Measurements from ENCODE around the gene CHIT1. TPM values are rescaled to one million over a fixed set of nuclear protein-coding genes. Genes with fewer than 3 reads are reported as not detected.

Gene CHIT1
- polyA plus RNA-seq, 1 experiment: not detected

- ChIA-PET POLR2A (no interaction called here), CTCF (interaction anchor here (0.7 to 12.2 kb wide), 24 partner anchors 11 to 144 kb away, joined by 3 to 183 read pairs (median 10); partner anchors contain the start of genes ADORA1 and CHI3L1)
These were observed 56.4 kb downstream of the CHIT1 start for GRCh38 chr1:203173011-203173555.

DNA sequence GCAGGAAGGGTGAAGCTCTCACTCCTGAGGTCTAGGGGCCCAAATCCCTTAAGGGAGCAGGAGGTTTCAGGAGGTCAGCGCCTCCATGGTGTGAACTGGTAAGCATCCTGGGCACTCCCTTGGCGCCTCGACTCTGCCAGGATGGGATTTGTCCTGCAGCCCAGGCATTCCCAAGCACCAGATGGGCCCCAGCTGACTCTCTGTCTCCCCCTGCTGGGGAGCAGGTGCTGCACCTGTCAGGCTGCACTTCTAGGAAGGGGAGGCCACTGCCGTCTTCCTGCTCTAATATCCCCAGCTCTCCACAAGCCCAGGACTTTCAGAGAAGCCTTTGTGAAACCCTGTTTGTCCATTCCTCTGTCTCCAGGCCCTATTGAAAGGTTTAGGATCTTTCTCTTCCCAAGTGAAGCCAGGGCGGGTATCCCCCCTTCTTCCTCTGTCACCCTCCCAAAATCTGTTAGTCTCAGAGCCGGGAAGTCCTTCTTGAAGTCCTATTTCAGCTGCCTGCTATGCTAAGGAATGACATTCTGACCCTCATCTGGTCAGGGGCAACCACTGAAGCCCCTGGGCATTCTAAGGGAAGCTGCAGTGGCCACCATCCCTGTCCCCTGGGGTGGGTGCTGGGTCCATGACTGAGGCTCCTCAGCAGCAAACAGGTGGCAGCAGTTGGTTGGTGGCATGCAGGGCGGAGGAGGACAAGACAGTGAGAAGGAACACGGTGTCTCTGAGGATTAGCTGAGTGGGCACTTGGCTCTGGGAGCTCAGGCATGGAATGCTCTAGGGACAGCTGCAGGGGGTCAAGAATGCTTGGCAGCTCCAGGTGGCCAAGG lies 57.1 kb downstream of the CHIT1 start:
- Histone ChIP-seq H3K27me3 (ENCODE audit: control insufficient read depth, insufficient read depth, low read length) (no peaks in the 10 kb centered on the region), H3K4me3 (ENCODE audit: low read depth, low read length) (no peak overlapping the region), H3K36me3 (ENCODE audit: control insufficient read depth, insufficient read depth, low read length) (no peaks in the 10 kb centered on the region)
- DNase-seq (ENCODE audit: low read depth): no peak
- TF ChIP-seq, protein P1, sequence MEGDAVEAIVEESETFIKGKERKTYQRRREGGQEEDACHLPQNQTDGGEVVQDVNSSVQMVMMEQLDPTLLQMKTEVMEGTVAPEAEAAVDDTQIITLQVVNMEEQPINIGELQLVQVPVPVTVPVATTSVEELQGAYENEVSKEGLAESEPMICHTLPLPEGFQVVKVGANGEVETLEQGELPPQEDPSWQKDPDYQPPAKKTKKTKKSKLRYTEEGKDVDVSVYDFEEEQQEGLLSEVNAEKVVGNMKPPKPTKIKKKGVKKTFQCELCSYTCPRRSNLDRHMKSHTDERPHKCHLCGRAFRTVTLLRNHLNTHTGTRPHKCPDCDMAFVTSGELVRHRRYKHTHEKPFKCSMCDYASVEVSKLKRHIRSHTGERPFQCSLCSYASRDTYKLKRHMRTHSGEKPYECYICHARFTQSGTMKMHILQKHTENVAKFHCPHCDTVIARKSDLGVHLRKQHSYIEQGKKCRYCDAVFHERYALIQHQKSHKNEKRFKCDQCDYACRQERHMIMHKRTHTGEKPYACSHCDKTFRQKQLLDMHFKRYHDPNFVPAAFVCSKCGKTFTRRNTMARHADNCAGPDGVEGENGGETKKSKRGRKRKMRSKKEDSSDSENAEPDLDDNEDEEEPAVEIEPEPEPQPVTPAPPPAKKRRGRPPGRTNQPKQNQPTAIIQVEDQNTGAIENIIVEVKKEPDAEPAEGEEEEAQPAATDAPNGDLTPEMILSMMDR (IDR thresholded peaks at IDR 0.05; ENCODE audit: insufficient read depth, low read depth, low read length): peak; percentile 98
- ChIA-PET CTCF (interaction anchor here (0.7 to 12.2 kb wide), 34 partner anchors 8 to 145 kb away, joined by 3 to 183 read pairs (median 4); partner anchors contain the start of genes ADORA1 and CHI3L1), POLR2A (no interaction called here)

More at GRCh38 chr1:203173011-203173555, 56.4 kb downstream of the CHIT1 start:
- no peak overlapping the region for H3K4me3 ChIP-seq (ENCODE audit: low read depth, low read length)
- no peak for DNase-seq (ENCODE audit: low read depth)
- H3K36me3 ChIP-seq (ENCODE audit: control insufficient read depth, insufficient read depth, low read length): no peaks in the 10 kb centered on the region
- no peaks in the 10 kb centered on the region for H3K27me3 ChIP-seq (ENCODE audit: control insufficient read depth, insufficient read depth, low read length)
- TF ChIP-seq, protein P1 (IDR thresholded peaks at IDR 0.05; ENCODE audit: insufficient read depth, low read depth, low read length): no peak

DNA sequence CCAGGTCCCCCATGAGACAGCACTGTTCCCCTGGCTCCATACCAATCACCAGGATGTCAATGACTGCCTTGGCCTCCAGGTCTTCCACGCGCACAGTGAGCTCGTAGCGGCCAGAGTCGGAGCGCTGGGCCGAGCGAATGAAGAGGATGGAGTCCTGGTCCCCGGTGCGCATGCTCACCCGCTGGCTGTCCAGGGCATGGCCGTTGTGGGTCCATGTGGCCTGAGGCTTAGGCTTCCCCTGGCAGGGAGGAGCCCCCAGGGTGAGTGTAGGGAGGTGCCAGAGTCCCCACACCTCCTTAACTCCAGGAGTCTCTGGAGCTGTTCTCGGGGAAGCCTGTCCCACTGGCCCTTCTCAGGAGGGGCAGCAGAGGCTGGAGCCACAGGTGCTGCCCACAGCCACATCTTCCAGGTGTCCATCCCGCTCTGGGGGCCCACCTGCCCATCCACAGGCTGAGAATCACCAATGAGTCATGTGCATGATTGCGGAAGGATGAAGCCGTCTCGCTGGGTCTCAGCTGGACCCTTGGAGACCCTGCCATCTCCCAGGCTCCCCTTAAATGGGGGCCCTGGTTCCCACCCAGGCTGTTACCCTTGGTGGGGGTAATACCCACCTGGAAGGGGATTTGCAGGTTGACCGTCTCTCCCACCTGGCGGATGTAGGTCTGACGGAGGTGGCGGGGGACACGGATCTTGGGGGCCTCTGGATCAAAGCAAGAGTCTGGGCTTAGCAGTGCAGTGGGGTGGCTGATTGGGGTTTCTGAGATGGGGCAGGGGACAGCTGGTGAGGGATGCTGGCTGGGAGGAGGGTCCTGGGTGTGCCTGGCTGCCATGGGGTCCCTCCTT lies 57.9 kb downstream of the CHIT1 start:
- Histone ChIP-seq H3K4me3 (ENCODE audit: low read depth, low read length) (no peak overlapping the region), H3K36me3 (ENCODE audit: control insufficient read depth, insufficient read depth, low read length) (no peaks in the 10 kb centered on the region), H3K27me3 (ENCODE audit: control insufficient read depth, insufficient read depth, low read length) (no peaks in the 10 kb centered on the region)
- CTCF ChIA-PET: interaction anchor here (0.7 to 12.2 kb wide), 24 partner anchors 8 to 144 kb away, joined by 3 to 183 read pairs (median 6); partner anchors contain the start of genes ADORA1 and CHI3L1
- DNase-seq (ENCODE audit: low read depth): no peak
- POLR2A ChIA-PET: no interaction called here
- TF ChIP-seq, protein P1 (IDR thresholded peaks at IDR 0.05; ENCODE audit: insufficient read depth, low read depth, low read length): no peak

DNA sequence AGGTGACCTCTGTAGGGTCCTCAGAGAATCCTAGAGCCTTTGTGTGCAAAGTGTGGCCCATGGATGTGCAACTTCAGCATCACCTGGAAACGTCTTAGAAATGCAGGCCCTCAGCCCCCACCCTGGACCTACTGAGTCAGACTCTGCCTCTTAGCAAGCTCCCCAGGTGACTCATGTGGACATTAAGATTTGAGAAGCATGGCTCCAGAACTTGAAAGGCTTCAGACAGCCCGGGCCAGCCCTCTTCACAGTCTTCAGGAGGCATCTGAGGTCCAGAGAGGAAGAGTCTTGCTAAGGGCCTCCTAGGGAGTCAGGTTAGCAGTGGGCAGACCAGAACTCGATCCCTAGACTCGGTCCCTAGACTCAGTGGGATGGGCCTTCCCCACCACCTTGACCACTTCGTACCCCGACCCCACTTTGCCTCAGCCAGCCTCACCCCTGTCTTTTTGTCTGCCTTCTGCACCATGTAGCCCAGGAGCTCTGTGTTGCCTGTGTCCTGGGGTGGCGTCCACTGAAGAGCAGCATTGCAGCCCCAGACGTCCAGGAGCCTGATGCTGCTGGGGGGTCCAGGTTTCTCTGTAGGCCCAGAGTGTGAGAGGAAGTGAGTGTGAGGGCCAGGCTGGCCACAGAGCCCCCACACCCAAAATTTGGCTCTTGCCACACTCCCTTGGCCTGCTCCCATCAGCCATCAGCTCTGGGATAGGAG lies 58.7 kb downstream of the CHIT1 start:
- Histone ChIP-seq H3K36me3 (ENCODE audit: control insufficient read depth, insufficient read depth, low read length) (no peaks in the 10 kb centered on the region), H3K4me3 (ENCODE audit: low read depth, low read length) (no peak overlapping the region), H3K27me3 (ENCODE audit: control insufficient read depth, insufficient read depth, low read length) (no peaks in the 10 kb centered on the region; the same call in 1 of the 2 replicates)
- CTCF ChIA-PET: interaction anchor here (1.3 to 12.2 kb wide), 10 partner anchors 9 to 131 kb away, joined by 5 to 183 read pairs (median 28); partner anchors contain the start of genes ADORA1 and CHI3L1
- POLR2A ChIA-PET: interaction anchor here (0.6 kb wide), 1 partner anchor 44 kb away, joined by 13 read pairs; no protein-coding TSS in a partner anchor
- TF ChIP-seq, protein P1 (IDR thresholded peaks at IDR 0.05; ENCODE audit: insufficient read depth, low read depth, low read length): no peak
- DNase-seq (ENCODE audit: low read depth): no peak

All from BJ (cell line).